ENCODE measurements around the gene SDF2L1. TPM values are rescaled to one million over a fixed set of nuclear protein-coding genes. Genes with fewer than 3 reads are reported as not detected.

The SDF2L1 gene
- total and polyA plus RNA-seq, 9 of the 15 experiments (the other 6 are each of a cell fraction or from before 2014, with no cell fraction given): 15.1 to 989 (median 124) TPM

GRCh38 chr22:21593406-21594232, 48.5 kb upstream of the SDF2L1 start:
- DNase-seq (ENCODE audit: extremely low read depth in 1 of 4, low spot score in 3 of 4) (peak; percentile 87 to 92 (median 88)), ATAC-seq (peak; percentile 89), FAIRE-seq (peak; percentile 65)
- H2AFZ ChIP-seq (ENCODE audit: low read depth, low read length): no peak overlapping the region
- no TSS peak for BruUV-seq (replicated peaks)
- peaks cover 98% of the 10 kb centered on the region for H3K79me2 ChIP-seq (ENCODE audit: control insufficient read depth, insufficient read depth, low read length)
- H3K4me1 ChIP-seq (replicated peaks in 1 of 2; ENCODE audit: control insufficient read depth in 2 of 2, insufficient read depth in 2 of 2, low read length in 2 of 2): peaks cover 7 to 12% of the 10 kb centered on the region in 2 experiments; a peak in 4 of 5 replicates
- H4K20me1 ChIP-seq (replicated peaks; ENCODE audit: control insufficient read depth, insufficient read depth, low read length): peaks cover 56% of the 10 kb centered on the region
- intact Hi-C loops (cut with micrococcal nuclease): loop anchor here (1.0 kb wide), 2 partner anchors 48 to 53 kb away; no protein-coding TSS in a partner anchor
- WGBS (ENCODE audit: insufficient coverage, low coverage, missing lambda C conversion rate): 66% methylated on average over 11 of the region's 11 CpGs
- H3K27ac ChIP-seq (ENCODE audit: extremely low read depth, low read depth, low read length): no peak overlapping the region
- no peaks in the 10 kb centered on the region for H3K9me3 ChIP-seq (replicated peaks; ENCODE audit: control insufficient read depth, insufficient read depth, low read depth, low read length)
- H3K27me3 ChIP-seq (ENCODE audit: control insufficient read depth in 2 of 2, insufficient read depth in 2 of 2, low read length in 2 of 2): no peaks in the 10 kb centered on the region; a peak in 1 of 5 replicates
- peaks cover 12% of the 10 kb centered on the region for H3K9me1 ChIP-seq (ENCODE audit: control insufficient read depth, insufficient read depth, low read length)
- no peak overlapping the region for H3K9ac ChIP-seq (ENCODE audit: insufficient read depth in 1 of 2, low read depth in 2 of 2, low read length in 2 of 2)
- no peak overlapping the region for H3K4me2 ChIP-seq (ENCODE audit: insufficient read depth, low read length)
- H3K36me3 ChIP-seq (ENCODE audit: control insufficient read depth, insufficient read depth, low read length): peaks cover 86% of the 10 kb centered on the region
- POLR2A ChIA-PET: interaction anchor here (0.6 to 76.8 kb wide), 5 partner anchors 15 to 1230 kb away, joined by 3 to 4622 read pairs (median 20); partner anchors contain the start of genes CCDC116, PPM1F, SDF2L1 and YDJC
- in situ Hi-C loops (cut with MboI): no loop called here
- no peak overlapping the region for H3K4me3 ChIP-seq
- CTCF ChIA-PET (ENCODE audit: low intra/inter-chr PET ratio): interaction anchor here (1.3 to 2.3 kb wide), 4 partner anchors 47 to 53 kb away, joined by 4 to 25 read pairs (median 14); partner anchors contain the start of gene SDF2L1
- TF ChIP-seq E2F1 (CRISPR knock-in tag; IDR thresholded peaks at IDR 0.05) (peak; percentile 23; the same call in 1 of the 2 replicates), TAF7 (tag; IDR thresholded peaks at IDR 0.05) (no peak), REST (IDR thresholded peaks at IDR 0.05; ENCODE audit: borderline replicate concordance) (no peak), REST (CRISPR knock-in tag; IDR thresholded peaks at IDR 0.05; ENCODE audit: low read depth) (peak; percentile 23; the same call in 1 of the 2 replicates), SNRNP70 (optimal IDR thresholded peaks at IDR 0.05; ENCODE audit: low read depth, low read length) (peak; percentile 48), EP300 (IDR thresholded peaks at IDR 0.05; ENCODE audit: low read length) (0 out of 2 replicates have a peak, but pooled peaks have one; percentile 7), HDAC6 (IDR thresholded peaks at IDR 0.05; ENCODE audit: low read depth, low read length) (no peak), RBM39 (optimal IDR thresholded peaks at IDR 0.05; ENCODE audit: low read depth, low read length) (peak; percentile 40), TAL1 (IDR thresholded peaks at IDR 0.05) (no peak), ZBTB26 (CRISPR knock-in tag; IDR thresholded peaks at IDR 0.05) (0 out of 2 replicates have a peak, but pooled peaks have one; percentile 20)
